Measurements from ENCODE around the gene SMAD3. TPM values are rescaled to one million over a fixed set of nuclear protein-coding genes. Genes with fewer than 3 reads are reported as not detected.
A peak's percentile ranks its signal among the peaks of the same experiment; 100 is the strongest.

SMAD3 gene
- total RNA-seq, 1 experiment from 2014 or later, result 89.2 TPM

- no peaks in the 10 kb centered on the region for H3K9me2 ChIP-seq (ENCODE audit: insufficient read depth)
- TF ChIP-seq EZH2 (IDR thresholded peaks at IDR 0.05), result no peak
- no peak for TF ChIP-seq POLR2AphosphoS5 (IDR thresholded peaks at IDR 0.05; ENCODE audit: low read depth, low read length)
- TF ChIP-seq RAD21 (IDR thresholded peaks at IDR 0.05; ENCODE audit: low read depth), result no peak
- TF ChIP-seq ZBTB33 (IDR thresholded peaks at IDR 0.05; ENCODE audit: extremely low read depth, insufficient replicate concordance, low read length), result no peak
- no peak for TF ChIP-seq POLR2A (IDR thresholded peaks at IDR 0.05; ENCODE audit: borderline replicate concordance, extremely low read depth, insufficient read depth, insufficient read length)
- no peak for TF ChIP-seq MAX (IDR thresholded peaks at IDR 0.05)
- no peak for TF ChIP-seq EGR1 (IDR thresholded peaks at IDR 0.05; ENCODE audit: low read depth)
- intact Hi-C loops (cut with micrococcal nuclease), result loop anchor here (1.0 kb wide), 1 partner anchor 51 kb away; no protein-coding TSS in a partner anchor
- ChIA-PET CTCF (interaction anchor here (0.9 to 2.3 kb wide), 3 partner anchors 116 to 180 kb away, joined by 3 to 7 read pairs (median 3); no protein-coding TSS in a partner anchor), POLR2A (interaction anchor here (0.7 to 3.2 kb wide), 11 partner anchors 10 to 111 kb away, joined by 3 to 23 read pairs (median 11); partner anchors contain the start of gene SMAD3), RAD21 (ENCODE audit: low non-redundant PET in 1 of 2, low total read pairs in 2 of 2, uncharacterized antibody in 2 of 2, unreplicated experiment in 2 of 2) (interaction anchor here in 1 of 2 experiments (0.7 to 1.5 kb wide), 2 partner anchors 59 to 178 kb away, joined by 3 read pairs; partner anchors contain the start of gene SMAD3)
- H3K79me2 ChIP-seq (ENCODE audit: insufficient read depth, low read length), result peaks cover 99% of the 10 kb centered on the region
- BruUV-seq (replicated peaks), result no TSS peak
- ATAC-seq (peak; percentile 13), DNase-seq (ENCODE audit: low read depth, low spot score) (no peak)
- no peaks in the 10 kb centered on the region for H4K20me1 ChIP-seq (ENCODE audit: insufficient read depth)
- no peaks in the 10 kb centered on the region for H3K9me3 ChIP-seq (ENCODE audit: control insufficient read depth in 1 of 2, insufficient read depth in 1 of 2, low read depth in 1 of 2, low read length in 2 of 2)
- H3K27ac ChIP-seq (ENCODE audit: low read depth, low read length), result peak overlapping the region; percentile 72
- no peak overlapping the region for H2AFZ ChIP-seq (ENCODE audit: low read depth, low read length, poor library complexity, severe bottlenecking)
- H3K4me3 ChIP-seq (replicated peaks in 1 of 2; ENCODE audit: low read depth in 1 of 2, low read length in 2 of 2), result peak overlapping the region in 1 of 2 experiments; percentile 8; a peak in 1 of 4 replicates
- peaks cover 0 to 10% of the 10 kb centered on the region in 2 experiments; a peak in 1 of 4 replicates for H3K36me3 ChIP-seq (ENCODE audit: control insufficient read depth in 1 of 2, insufficient read depth in 2 of 2, low read length in 2 of 2)
- H3K27me3 ChIP-seq (ENCODE audit: insufficient read depth, low read length), result no peaks in the 10 kb centered on the region
- H3K4me2 ChIP-seq (ENCODE audit: low read length), result peak overlapping the region; percentile 77
- peaks cover 89 to 100% of the 10 kb centered on the region in 2 experiments for H3K4me1 ChIP-seq (ENCODE audit: control insufficient read depth in 1 of 2, insufficient read depth in 2 of 2, low read length in 2 of 2)
- peak overlapping the region; percentile 70 for H3K9ac ChIP-seq (ENCODE audit: low read length)
Measured at GRCh38 chr15:67124111-67124510, 58.7 kb downstream of the SMAD3 start.
